H1 (cell line): ENCODE results near the gene TRHDE. TPM values are rescaled to one million over a fixed set of nuclear protein-coding genes. Genes with fewer than 3 reads are reported as not detected.

ENCODE experiments used
- E2F6 ChIP-seq: IDR thresholded peaks from 2 replicates; pipeline ENCODE4 v1.6.1; 2012; ENCODE audit warnings: inconsistent platforms
- EP300 ChIP-seq, 2 experiments: IDR thresholded peaks; 1 replicate in 1 of 2; 2 replicates in 1 of 2; pipeline ENCODE4 v1.6.1; 2011 to 2012; ENCODE audit warnings: low read depth in 2 of 2, low read length in 2 of 2, mild to moderate bottlenecking in 2 of 2, borderline replicate concordance in 1 of 2, inconsistent platforms in 1 of 2, moderate library complexity in 1 of 2
- GTF2F1 ChIP-seq: IDR thresholded peaks from 2 replicates; pipeline ENCODE4 v1.6.1; 2012; ENCODE audit warnings: low read depth, low read length, improper control_type of control experiment, borderline replicate concordance
- RAD21 ChIP-seq, 2 experiments: IDR thresholded peaks in 1 of 2; conservative IDR thresholded peaks in 1 of 2; 2 replicates each; pipeline ENCODE4 v1.6.1; 2011; ENCODE audit warnings: low read depth in 2 of 2, low read length in 2 of 2, improper control_type of control experiment in 1 of 2, inconsistent platforms in 1 of 2, mild to moderate bottlenecking in 1 of 2, moderate library complexity in 1 of 2
- SUZ12 ChIP-seq: fragments of 200-600 bp; sonication (generic); IDR thresholded peaks from 2 replicates; pipeline ENCODE4 v1.6.1; 2012; ENCODE audit warnings: mild to moderate bottlenecking, inconsistent platforms, low read length, moderate library complexity, mixed read lengths
- TCF12 ChIP-seq: IDR thresholded peaks from 2 replicates; pipeline ENCODE4 v1.6.1; 2011; ENCODE audit warnings: low read depth, mild to moderate bottlenecking, low read length
- polyA plus RNA-seq, 7 experiments: library from polyadenylated mRNA; depleted of rRNA in 3 of 7; stranded (reverse) in 5 of 7; unstranded in 2 of 7; fragments of >200 nt in 5 of 7; fragments of 200-250 nt in 2 of 7; gene quantifications; 1 replicate in 5 of 7; 2 replicates in 1 of 7; 4 replicates in 1 of 7; pipeline versions ENCODE4 v1.2.1 to v1.2.3, GENCODE V29; 2011 to 2013; ENCODE audit warnings: missing spikeins in 2 of 7, mixed read lengths in 2 of 7
- total RNA-seq: library from RNA; stranded (reverse); fragmentation: NEBNext Ultra II Directional; extraction: Animal tissue kit (Norgen Biotek cat#: 25700); gene quantifications from 2 replicates; pipeline ENCODE4 v1.2.1, GENCODE V29; 2021

Gene TRHDE
- total and polyA plus RNA-seq, 2 of the 8 experiments (the other 6 are each of a cell fraction or from before 2014, with no cell fraction given), result 1.3 to 5.0 TPM

DNA sequence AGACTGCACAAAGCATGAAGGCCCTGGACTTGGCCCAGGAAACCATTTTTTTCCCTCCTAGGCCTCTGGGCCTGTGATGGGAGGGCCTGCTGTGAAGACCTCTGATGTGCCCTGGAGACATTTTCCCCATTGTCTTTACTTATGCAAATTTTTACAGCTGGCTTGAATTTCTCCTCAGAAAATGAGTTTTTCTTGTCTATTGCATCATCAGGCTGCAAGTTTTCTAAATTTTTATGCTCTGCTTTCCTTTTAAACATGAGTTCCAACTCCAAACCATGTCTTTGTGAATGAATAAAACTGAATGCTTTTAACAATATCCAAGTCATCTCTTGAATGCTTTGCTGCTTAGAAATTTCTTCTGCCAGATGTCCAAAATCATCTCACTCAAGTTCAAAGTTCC lies 43.7 kb upstream of the TRHDE start (continued):
- TF ChIP-seq E2F6 (no peak), RAD21 (IDR thresholded peaks at IDR 0.05 in 1 of 2, conservative IDR thresholded peaks at IDR 0.05 in 1 of 2; ENCODE audit: low read depth in 2 of 2, low read length in 2 of 2) (no peak), SUZ12 (no peak), GTF2F1 (no peak), TCF12 (no peak), EP300 (IDR thresholded peaks at IDR 0.05; ENCODE audit: borderline replicate concordance in 1 of 2, low read depth in 2 of 2, low read length in 2 of 2) (no peak)
